Astrocyte of the hippocampus (primary cell): Measurements from ENCODE around the gene COX7A1.

Experiments
- DNase-seq: peaks from one replicate; pipeline ENCODE4 v3.0.0; 2011; ENCODE audit warnings: low read depth, low spot score

Gene COX7A1

DNA sequence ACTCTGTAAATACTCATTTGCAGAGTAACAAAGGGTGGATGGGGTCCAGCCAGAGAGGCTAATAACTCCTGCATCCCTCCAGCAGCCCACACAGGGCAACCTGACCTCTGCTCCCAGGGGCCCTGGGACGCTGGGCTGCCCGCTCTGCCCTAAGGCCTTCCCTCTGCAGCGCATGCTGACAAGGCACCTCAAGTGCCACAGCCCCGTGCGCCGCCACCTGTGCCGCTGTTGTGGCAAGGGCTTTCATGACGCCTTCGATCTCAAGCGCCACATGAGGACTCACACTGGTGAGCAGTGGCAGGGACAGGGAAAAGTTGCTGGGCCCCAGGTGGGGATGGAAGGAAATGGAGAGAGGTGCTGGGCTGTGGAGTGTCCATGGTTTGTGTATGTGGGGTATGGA is 39.6 kb downstream of the COX7A1 start:
- DNase-seq = no peak

DNA sequence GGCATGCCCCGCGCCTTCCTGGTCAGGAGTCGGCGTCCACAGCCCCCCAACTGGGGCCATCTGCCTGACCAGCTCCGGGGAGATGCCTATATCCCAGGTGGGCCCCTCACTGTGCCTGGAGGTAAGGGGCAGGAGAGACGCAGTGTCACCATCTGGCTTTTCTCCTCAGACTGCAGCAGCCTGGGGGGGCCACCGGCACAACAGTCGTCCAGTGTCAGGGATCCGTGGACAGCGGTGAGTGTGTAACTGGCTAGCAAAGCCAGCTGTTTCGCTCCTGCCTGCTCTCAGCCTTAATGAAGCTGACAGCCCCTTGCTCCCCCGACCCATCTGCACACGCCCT is 41.1 kb downstream of the COX7A1 start:
- no peak for DNase-seq

GRCh38 chr19:36110487-36111199 is 41.6 kb downstream of the COX7A1 start, which contains the start of gene OVOL3:
OVOL3 (plus strand) TSS chr19:36111143; CDS start chr19:36111203, 60 bp downstream.
- DNase-seq = no peak

DNA sequence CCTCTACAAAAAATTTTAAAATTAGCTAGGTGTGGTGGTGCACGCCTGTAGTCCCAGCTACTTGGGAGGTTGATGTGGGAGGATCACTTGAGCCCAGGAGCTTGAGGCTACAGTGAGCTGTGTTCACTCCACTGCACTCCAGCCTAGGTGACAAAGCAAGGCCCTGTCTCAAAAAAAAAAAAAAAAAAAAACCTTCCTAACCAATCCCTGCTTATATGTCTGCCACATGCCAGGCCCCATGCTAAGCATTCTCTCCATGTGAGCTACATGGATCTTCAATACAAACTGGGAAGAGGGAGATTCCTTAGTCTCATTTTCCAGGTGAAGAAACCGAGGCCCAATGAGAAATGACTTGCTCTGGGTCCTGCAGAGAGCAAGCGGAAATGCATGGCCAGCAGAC is 43.6 kb downstream of the COX7A1 start:
- no peak for DNase-seq

- DNase-seq = no peak
These were observed 45.3 kb downstream of the COX7A1 start for GRCh38 chr19:36106991-36107390.

DNA sequence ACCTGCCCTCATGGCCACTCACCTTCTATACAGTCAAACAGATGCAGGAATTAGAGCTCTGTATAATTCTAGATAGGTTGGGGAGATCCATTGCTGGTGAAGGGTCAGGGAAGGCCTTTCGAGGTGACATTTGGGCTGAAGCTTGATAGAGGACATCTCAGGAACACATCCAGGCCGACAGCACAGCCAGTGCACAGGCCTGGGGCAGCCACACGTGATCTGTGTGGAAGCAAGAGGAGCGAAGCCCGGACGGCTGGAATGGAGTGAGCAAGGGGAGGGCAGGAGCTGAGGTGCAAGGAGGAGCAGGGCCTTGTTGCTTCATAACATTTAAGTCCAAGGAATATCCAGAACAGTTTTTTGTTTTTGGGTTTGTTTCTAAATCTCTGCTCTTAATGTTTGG is 45.8 kb downstream of the COX7A1 start:
- no peak for DNase-seq

DNA sequence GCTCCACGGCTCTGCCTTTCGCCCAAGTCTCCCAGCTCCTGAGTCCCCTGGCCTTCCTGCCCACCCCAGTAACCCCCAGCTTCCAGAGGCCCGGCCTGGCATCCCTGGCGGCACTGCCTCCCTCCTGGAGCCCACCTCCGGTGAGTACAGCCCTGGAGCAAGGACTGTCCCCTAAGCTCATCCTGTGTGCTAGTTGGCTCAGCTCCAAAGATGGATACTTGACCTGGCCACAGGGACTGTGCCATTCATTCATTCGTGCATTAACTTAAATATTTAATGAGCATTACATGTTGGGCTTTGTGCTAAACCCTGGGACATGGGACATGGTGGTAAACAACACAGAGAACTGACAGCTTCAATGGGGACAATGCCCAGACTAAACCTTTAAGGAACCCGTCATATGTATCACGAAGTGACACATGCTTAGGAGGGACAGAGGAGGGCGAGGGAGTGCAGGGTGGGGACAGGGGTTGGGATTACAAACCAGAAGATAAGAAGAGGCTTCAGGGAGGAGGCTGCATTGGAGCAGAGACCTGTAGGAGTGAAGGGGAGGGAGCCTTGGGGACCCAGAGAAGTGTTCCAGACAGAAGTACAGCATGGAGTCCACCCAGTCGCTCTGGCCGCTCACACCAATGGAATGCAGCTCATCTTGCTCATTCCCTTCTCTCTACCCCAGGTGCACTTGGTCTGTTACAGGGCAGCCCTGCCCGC is 48.2 kb downstream of the COX7A1 start:
- no peak for DNase-seq

DNA sequence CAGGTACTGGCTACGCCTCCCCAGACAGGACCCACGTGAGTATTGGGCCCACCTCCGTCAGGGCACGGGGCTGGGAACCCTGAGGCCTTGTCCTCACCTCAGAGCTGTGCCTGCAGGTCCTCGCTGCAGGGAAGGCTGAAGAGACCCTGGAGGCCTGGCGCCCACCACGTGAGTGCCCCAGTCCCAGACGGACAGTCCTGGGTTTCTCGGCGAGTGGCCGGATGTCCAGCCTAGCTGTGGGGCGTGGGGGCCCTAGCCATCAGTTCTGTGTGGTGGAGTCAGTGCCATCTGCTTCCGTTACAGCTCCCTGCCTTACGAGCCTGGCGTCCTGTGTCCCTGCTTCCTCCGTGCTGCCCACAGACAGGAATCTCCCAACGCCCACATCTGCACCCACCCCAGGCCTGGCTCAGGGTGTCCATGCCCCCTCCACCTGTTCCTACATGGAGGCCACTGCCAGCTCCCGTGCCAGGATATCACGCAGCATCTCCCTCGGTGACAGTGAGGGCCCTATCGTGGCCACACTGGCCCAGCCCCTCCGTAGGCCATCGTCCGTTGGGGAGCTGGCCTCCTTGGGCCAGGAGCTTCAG is 49.1 kb downstream of the COX7A1 start:
- no peak for DNase-seq

DNA sequence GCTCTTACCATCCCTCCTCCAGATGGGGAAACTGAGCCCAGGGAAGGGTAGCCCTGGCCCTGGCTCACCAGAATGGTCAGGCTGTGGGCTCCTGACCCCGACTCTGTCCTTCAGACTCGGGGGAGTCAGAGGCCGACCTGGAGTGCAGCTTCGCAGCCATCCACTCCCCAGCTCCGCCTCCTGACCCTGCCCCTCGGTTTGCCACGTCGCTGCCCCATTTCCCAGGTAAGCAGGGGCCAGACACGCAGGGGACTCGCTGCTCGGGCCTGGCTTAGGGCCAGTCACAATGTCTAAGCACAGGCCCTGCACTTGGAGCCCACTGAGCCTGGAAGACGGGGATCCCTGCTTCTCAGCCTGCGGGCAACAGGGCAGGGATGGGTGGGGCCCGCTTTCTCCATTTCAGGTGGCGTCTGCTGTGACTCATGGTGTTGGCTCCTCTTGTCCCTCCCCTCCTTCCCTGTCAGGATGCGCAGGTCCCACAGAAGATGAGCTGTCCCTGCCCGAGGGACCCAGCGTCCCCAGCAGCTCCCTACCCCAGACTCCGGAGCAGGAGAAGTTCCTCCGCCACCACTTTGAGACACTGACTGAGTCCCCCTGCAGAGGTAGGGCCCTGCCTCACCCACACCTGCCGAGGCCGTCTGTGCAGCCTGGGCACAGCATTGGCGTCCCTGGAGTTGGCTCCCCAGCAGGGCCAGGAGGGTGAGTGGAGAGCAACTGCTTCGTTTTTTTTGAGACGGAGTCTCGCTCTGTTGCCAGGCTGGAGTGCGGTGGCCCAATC is 50.5 kb downstream of the COX7A1 start:
- DNase-seq = no peak
